Right atrium auricular region (tissue), 2 donors: ENCODE results near the gene SMG6. TPM values are rescaled to one million over a fixed set of nuclear protein-coding genes. Genes with fewer than 3 reads are reported as not detected.

ENCODE experiments used
- DNase-seq: peaks from one replicate; pipeline ENCODE4 v3.0.0-alpha.2; 2019; ENCODE audit warnings: low spot score
- H3K27ac ChIP-seq, 2 donors: fragments of 200-600 bp; sonication (generic); 1 replicate in 1 of 2; 2 replicates in 1 of 2; pipeline ENCODE4 v1.5.1; 2016 to 2019
- H3K27me3 ChIP-seq, 2 donors: fragments of 200-600 bp; sonication (generic); one replicate each; pipeline versions ENCODE4 v1.5.1 to v1.6.0; 2017 to 2019
- H3K36me3 ChIP-seq: fragments of 200-600 bp; sonication (generic); one replicate; pipeline ENCODE4 v1.5.1; 2016
- H3K4me1 ChIP-seq, 2 donors: fragments of 200-600 bp; sonication (generic); one replicate each; pipeline versions ENCODE4 v1.5.1 to v1.6.0; 2017 to 2019
- H3K4me3 ChIP-seq, 2 donors: fragments of 200-600 bp; sonication (generic); 1 replicate in 1 of 2; 2 replicates in 1 of 2; pipeline ENCODE4 v1.5.1; 2017 to 2019; ENCODE audit warnings: mild to moderate bottlenecking in 1 of 2, moderate library complexity in 1 of 2
- H3K9me3 ChIP-seq, 2 donors: fragments of 200-600 bp; sonication (generic); one replicate each; pipeline ENCODE4 v1.5.1; 2019
- CTCF ChIP-seq, 2 donors: fragments of 200-600 bp; sonication (generic); IDR thresholded peaks; one replicate each; pipeline ENCODE4 v1.5.1; 2019; ENCODE audit warnings: antibody characterized with exemption in 2 of 2
- total RNA-seq, 2 donors: library from RNA; depleted of rRNA; stranded (reverse); fragments of >200 nt; gene quantifications; one replicate each; pipeline ENCODE4 v1.1.0, GENCODE V29; 2016

SMG6 gene
- total RNA-seq, 2 donors from 2014 or later, result 18.2 to 29.3 TPM

DNA sequence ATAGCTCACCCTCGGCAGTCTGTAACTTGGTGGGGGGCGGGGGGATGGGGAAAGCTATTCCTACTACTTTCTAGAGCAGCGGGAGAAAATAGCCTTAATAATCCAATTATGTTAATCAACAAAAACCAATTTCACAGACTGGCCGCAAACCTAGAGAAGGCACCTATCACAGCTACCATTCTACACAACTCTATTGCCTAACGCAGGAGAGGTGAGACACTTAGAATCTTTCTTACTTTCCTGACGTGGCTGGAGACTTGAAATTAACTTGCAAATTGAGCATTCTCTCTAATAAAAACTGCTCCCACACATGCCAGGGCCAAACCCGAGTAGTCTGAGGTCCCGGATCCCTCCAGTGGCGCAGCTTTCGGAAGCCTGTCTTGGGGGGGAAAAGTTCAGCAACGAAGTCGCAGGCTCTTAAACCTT is 794 bp downstream of the SMG6 start:
- peaks cover 16% of the 10 kb centered on the region for H3K36me3 ChIP-seq
- no peaks in the 10 kb centered on the region for H3K27me3 ChIP-seq
- peaks cover 0 to 24% of the 10 kb centered on the region in 2 donors for H3K4me1 ChIP-seq
- H3K27ac ChIP-seq, result peak overlapping the region; percentile 86 to 88
- H3K9me3 ChIP-seq, result no peaks in the 10 kb centered on the region
- DNase-seq, result no peak
- no peak for TF ChIP-seq CTCF (IDR thresholded peaks at IDR 0.05)
- H3K4me3 ChIP-seq, result peak overlapping the region; percentile 78 to 88

- no peak for DNase-seq
- no peak for TF ChIP-seq CTCF (IDR thresholded peaks at IDR 0.05)
- Histone ChIP-seq H3K9me3 (no peaks in the 10 kb centered on the region), H3K27ac (no peak overlapping the region), H3K4me3 (no peak overlapping the region), H3K36me3 (peaks cover 33% of the 10 kb centered on the region), H3K27me3 (no peaks in the 10 kb centered on the region), H3K4me1 (peaks cover 0 to 27% of the 10 kb centered on the region in 2 donors)
Measured at GRCh38 chr17:2299756-2300155, 3.8 kb downstream of the SMG6 start.

GRCh38 chr17:2299136-2299535 is 4.4 kb downstream of the SMG6 start:
- Histone ChIP-seq H3K4me3 (no peak overlapping the region), H3K27ac (no peak overlapping the region), H3K36me3 (peaks cover 38% of the 10 kb centered on the region), H3K4me1 (peaks cover 0 to 21% of the 10 kb centered on the region in 2 donors), H3K9me3 (no peaks in the 10 kb centered on the region), H3K27me3 (no peaks in the 10 kb centered on the region)
- no peak for TF ChIP-seq CTCF (IDR thresholded peaks at IDR 0.05)
- DNase-seq, result no peak

- Histone ChIP-seq H3K9me3 (no peaks in the 10 kb centered on the region), H3K4me1 (peaks cover 0 to 14% of the 10 kb centered on the region in 2 donors), H3K27me3 (no peaks in the 10 kb centered on the region), H3K4me3 (no peak overlapping the region), H3K27ac (no peak overlapping the region), H3K36me3 (peaks cover 52% of the 10 kb centered on the region)
- no peak for DNase-seq
- TF ChIP-seq CTCF (IDR thresholded peaks at IDR 0.05), result no peak
Measured at GRCh38 chr17:2297023-2297422, 6.6 kb downstream of the SMG6 start.

DNA sequence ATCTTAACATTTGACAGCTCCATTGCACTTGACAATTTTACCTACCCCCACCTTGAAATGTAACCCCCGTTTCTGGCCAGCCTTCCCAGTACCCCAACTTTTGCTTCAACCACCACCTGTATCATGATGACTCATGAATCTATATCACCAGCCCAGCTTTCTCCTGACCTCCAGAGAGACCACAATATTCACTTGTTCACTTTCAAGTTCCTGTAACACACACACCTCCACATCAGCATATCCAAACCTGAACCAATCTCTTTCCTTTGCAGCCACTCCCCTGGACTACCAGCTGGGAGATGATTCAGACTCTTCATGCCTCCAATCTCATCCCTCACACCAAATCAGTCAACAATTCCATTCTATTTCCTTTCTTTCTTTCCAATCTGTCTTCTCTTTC is 8.0 kb downstream of the SMG6 start:
- no peak for DNase-seq
- Histone ChIP-seq H3K36me3 (peaks cover 63% of the 10 kb centered on the region), H3K27ac (no peak overlapping the region), H3K9me3 (no peaks in the 10 kb centered on the region), H3K4me1 (peaks cover 0 to 4% of the 10 kb centered on the region in 2 donors), H3K27me3 (no peaks in the 10 kb centered on the region), H3K4me3 (no peak overlapping the region)
- TF ChIP-seq CTCF (IDR thresholded peaks at IDR 0.05), result no peak

DNA sequence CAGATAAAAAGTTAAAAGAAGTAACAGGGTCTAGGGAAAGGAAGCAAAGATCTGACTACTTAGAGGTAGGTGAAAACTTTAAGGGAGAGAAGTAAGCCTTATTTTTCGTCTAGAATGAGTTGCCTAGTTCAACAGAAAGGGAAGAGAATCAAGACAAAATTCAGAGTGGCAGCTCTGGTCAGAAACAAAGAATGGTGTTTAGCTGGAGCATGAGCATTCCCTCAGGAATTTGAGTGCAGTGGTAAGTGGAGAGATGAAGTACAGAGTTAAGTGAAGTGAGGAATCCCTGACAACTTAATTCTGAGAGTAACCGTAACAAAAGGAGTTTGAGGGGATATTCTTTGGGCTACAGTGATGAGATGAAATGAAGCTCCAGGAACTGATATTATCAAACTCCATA is 11.5 kb downstream of the SMG6 start:
- H3K27me3 ChIP-seq, result no peaks in the 10 kb centered on the region
- TF ChIP-seq CTCF (IDR thresholded peaks at IDR 0.05), result no peak
- DNase-seq, result no peak
- peaks cover 72% of the 10 kb centered on the region for H3K36me3 ChIP-seq
- H3K4me3 ChIP-seq, result no peak overlapping the region
- no peak overlapping the region for H3K27ac ChIP-seq
- no peaks in the 10 kb centered on the region for H3K9me3 ChIP-seq
- H3K4me1 ChIP-seq, result peaks cover 0 to 4% of the 10 kb centered on the region in 2 donors
